Measurements from ENCODE around the gene CASK. TPM values are rescaled to one million over a fixed set of nuclear protein-coding genes. Genes with fewer than 3 reads are reported as not detected.

CASK gene
- total RNA-seq, 2 donors from 2014 or later: 19.7 to 20.4 TPM

DNA sequence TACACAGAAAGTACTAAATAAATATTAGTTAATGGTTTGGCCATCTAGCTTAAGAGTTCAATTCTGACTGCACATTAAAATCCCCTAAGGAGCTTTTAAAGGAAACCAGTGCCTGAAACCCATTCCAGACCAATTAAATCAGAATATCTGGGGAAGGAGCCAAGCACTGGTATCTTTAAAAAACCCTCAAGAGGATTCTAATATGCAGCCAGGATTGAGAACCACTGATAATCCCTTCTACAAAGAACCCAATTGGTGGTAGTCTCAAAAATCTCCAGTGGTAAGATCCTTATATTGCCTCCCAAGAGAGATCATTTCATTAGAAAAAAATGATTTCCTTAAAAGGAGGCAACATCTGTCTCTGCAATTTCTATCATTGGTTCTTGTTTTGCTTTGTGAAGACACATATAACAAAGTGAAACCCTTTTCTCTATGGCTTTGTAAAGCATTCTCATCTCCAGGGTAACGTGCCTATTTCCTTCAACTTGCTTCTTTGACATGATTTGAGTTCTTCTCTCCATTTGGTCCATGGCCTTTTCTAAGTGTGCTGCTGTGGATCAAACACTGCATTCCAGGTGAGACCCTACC is 231.1 kb downstream of the CASK start:
- Histone ChIP-seq H3K9me3 (no peaks in the 10 kb centered on the region), H3K36me3 (no peaks in the 10 kb centered on the region), H3K27me3 (replicated peaks; ENCODE audit: insufficient read depth) (no peaks in the 10 kb centered on the region), H3K27ac (no peak overlapping the region), H3K4me3 (no peak overlapping the region), H3K4me1 (replicated peaks) (no peaks in the 10 kb centered on the region)
- WGBS: 73% methylated on average over 1 of the region's 1 CpG
- TF ChIP-seq POLR2A (IDR thresholded peaks at IDR 0.05) (no peak), POLR2AphosphoS5 (IDR thresholded peaks at IDR 0.05) (no peak)
- TF ChIP-seq, protein P1, sequence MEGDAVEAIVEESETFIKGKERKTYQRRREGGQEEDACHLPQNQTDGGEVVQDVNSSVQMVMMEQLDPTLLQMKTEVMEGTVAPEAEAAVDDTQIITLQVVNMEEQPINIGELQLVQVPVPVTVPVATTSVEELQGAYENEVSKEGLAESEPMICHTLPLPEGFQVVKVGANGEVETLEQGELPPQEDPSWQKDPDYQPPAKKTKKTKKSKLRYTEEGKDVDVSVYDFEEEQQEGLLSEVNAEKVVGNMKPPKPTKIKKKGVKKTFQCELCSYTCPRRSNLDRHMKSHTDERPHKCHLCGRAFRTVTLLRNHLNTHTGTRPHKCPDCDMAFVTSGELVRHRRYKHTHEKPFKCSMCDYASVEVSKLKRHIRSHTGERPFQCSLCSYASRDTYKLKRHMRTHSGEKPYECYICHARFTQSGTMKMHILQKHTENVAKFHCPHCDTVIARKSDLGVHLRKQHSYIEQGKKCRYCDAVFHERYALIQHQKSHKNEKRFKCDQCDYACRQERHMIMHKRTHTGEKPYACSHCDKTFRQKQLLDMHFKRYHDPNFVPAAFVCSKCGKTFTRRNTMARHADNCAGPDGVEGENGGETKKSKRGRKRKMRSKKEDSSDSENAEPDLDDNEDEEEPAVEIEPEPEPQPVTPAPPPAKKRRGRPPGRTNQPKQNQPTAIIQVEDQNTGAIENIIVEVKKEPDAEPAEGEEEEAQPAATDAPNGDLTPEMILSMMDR (IDR thresholded peaks at IDR 0.05): no peak
- intact Hi-C loops (cut with DNase I): no loop called here
- DNase-seq (ENCODE audit: low spot score): no peak

DNA sequence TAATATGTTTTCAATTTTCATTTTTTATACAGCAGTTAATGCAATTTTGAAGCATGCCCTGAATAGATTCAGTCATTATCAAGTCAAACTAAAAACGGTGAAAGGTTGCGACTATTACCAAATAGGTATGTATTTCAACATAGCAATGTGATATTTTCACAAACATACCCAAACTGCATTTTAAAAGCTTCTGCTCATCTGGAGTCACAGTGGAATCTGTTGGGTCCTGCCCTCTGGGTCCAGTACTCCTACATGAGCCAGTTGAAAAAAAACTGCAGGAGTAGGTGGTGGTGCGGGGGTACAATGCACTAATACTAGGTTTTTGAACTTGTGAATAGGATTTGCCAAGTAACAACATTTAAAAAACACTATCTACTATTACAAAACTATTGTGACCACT is 233.6 kb downstream of the CASK start:
- H3K9me3 ChIP-seq: no peaks in the 10 kb centered on the region
- no peak overlapping the region for H3K4me3 ChIP-seq
- DNase-seq (ENCODE audit: low spot score): no peak
- no peaks in the 10 kb centered on the region for H3K36me3 ChIP-seq
- H3K27ac ChIP-seq: no peak overlapping the region
- 88% methylated on average over 3 of the region's 3 CpGs for WGBS
- H3K27me3 ChIP-seq (replicated peaks; ENCODE audit: insufficient read depth): no peaks in the 10 kb centered on the region
- H3K4me1 ChIP-seq (replicated peaks): no peaks in the 10 kb centered on the region
- intact Hi-C loops (cut with DNase I): no loop called here
- TF ChIP-seq POLR2A (IDR thresholded peaks at IDR 0.05) (no peak), POLR2AphosphoS5 (IDR thresholded peaks at IDR 0.05) (no peak)
- TF ChIP-seq, protein P1 (IDR thresholded peaks at IDR 0.05): no peak

DNA sequence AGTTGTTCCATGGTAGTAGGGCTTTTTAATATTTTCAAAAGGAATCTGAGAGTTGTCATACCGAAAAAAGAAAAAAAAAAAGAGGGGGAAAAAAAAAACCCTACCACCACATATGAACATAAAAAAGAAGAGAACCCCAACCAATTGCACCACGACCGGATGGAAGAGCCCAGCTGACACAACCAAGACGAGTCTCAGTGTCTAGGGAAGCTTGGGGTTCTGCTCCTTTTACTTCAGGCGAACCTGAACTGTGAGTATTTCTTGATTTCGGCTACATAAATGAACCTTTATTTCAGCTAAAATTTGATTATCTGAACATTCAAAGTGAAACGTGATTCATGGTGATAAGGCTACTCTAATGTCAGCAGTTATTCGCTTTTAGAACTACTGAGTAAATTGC is 234.5 kb downstream of the CASK start, which contains the start of gene GPR34:
Gene GPR34 (plus strand): TSS at position 139 of the 400 bp plus-strand sequence. CDS start 6,661 bp downstream, outside the sequence.
- Histone ChIP-seq H3K4me1 (replicated peaks) (no peaks in the 10 kb centered on the region), H3K27me3 (replicated peaks; ENCODE audit: insufficient read depth) (no peaks in the 10 kb centered on the region), H3K4me3 (no peak within 1 kb of the TSS), H3K36me3 (no peaks in the 10 kb centered on the region), H3K27ac (no peak within 1 kb of the TSS), H3K9me3 (no peaks in the 10 kb centered on the region)
- intact Hi-C loops (cut with DNase I): no loop called here
- TF ChIP-seq, protein P1 (IDR thresholded peaks at IDR 0.05): no peak
- no peak for TF ChIP-seq POLR2AphosphoS5 (IDR thresholded peaks at IDR 0.05)
- no peak for TF ChIP-seq POLR2A (IDR thresholded peaks at IDR 0.05)
- no peak for DNase-seq (ENCODE audit: low spot score)
- 54% methylated on average over 8 of the region's 8 CpGs for WGBS

DNA sequence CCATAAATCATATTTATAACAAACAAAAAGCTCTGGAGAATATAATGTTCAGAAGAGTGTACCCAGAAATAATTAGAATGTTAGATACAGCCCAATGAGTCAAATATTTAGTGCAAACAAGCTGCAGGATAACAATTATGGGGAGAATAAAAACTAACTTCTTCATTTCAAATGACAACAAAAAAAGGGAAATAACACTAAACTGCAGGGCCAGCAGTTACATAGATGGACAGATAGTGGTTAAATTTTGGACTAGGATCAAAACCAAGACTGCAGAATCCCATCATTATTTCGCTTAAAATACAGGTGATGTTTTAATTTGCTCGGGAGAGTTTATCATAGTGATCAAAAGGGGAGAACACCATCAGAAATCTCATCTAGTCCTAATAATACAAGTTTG is 235.2 kb downstream of the CASK start:
- Histone ChIP-seq H3K4me1 (replicated peaks) (no peaks in the 10 kb centered on the region), H3K27me3 (replicated peaks; ENCODE audit: insufficient read depth) (no peaks in the 10 kb centered on the region), H3K9me3 (no peaks in the 10 kb centered on the region), H3K4me3 (no peak overlapping the region), H3K27ac (no peak overlapping the region), H3K36me3 (no peaks in the 10 kb centered on the region)
- TF ChIP-seq, protein P1 (IDR thresholded peaks at IDR 0.05): no peak
- no peak for TF ChIP-seq POLR2AphosphoS5 (IDR thresholded peaks at IDR 0.05)
- TF ChIP-seq POLR2A (IDR thresholded peaks at IDR 0.05): no peak
- 31% methylated on average over 2 of the region's 2 CpGs for WGBS
- no peak for DNase-seq (ENCODE audit: low spot score)
- intact Hi-C loops (cut with DNase I): no loop called here

DNA sequence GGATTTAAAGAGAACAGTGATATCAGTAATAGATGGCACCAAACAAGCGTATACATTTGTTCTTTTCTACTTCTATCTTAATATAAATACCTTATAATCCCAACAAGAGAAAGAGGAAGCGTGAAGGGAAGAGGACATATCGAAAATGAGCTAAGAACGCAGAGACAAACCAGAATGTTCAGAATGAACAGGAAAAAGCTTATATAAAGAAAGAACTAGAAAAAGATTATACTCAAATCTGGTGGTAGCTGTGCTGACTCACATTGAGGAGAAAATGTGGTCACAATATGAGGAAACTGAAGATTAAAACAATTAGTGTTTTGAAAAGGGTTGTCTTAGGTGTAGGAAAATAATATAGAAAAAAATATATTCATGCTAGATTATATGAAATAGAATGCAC is 236.6 kb downstream of the CASK start:
- Histone ChIP-seq H3K4me3 (no peak overlapping the region), H3K27me3 (replicated peaks; ENCODE audit: insufficient read depth) (no peaks in the 10 kb centered on the region), H3K36me3 (no peaks in the 10 kb centered on the region), H3K4me1 (replicated peaks) (no peaks in the 10 kb centered on the region), H3K9me3 (no peaks in the 10 kb centered on the region), H3K27ac (no peak overlapping the region)
- DNase-seq (ENCODE audit: low spot score): no peak
- 78% methylated on average over 4 of the region's 4 CpGs for WGBS
- TF ChIP-seq POLR2AphosphoS5 (IDR thresholded peaks at IDR 0.05): no peak
- TF ChIP-seq, protein P1 (IDR thresholded peaks at IDR 0.05): no peak
- TF ChIP-seq POLR2A (IDR thresholded peaks at IDR 0.05): no peak
- intact Hi-C loops (cut with DNase I): no loop called here

All from prostate gland (tissue), 2 donors.